HG03432 (cell line): ENCODE measurements around the gene LSAMP.
A peak's percentile ranks its signal among the peaks of the same experiment; 100 is the strongest.

Experiments used
- ATAC-seq: cut with Tn5 transposase; IDR thresholded peaks from one replicate; pipeline ENCODE4 v1.9.1; 2021; ENCODE audit warnings: mild to moderate bottlenecking, moderate library complexity; ENCODE audit not compliant: unreplicated experiment

The LSAMP gene

GRCh38 chr3:116367761-116368395 is 77.4 kb downstream of the LSAMP start:
- no peak for ATAC-seq

- no peak for ATAC-seq
These were observed 89.2 kb downstream of the LSAMP start for GRCh38 chr3:116356056-116356455.

GRCh38 chr3:116354382-116354781 is 90.9 kb downstream of the LSAMP start:
- no peak for ATAC-seq

GRCh38 chr3:116350119-116350733 is 95.1 kb downstream of the LSAMP start:
- no peak for ATAC-seq

- no peak for ATAC-seq
These were observed 97.1 kb downstream of the LSAMP start for GRCh38 chr3:116348216-116348615.

- ATAC-seq = peak; percentile 34
These were observed 102.8 kb downstream of the LSAMP start for GRCh38 chr3:116342499-116342898.

GRCh38 chr3:116341899-116342298 is 103.4 kb downstream of the LSAMP start:
- peak; percentile 43 for ATAC-seq

GRCh38 chr3:116341381-116341780 is 103.9 kb downstream of the LSAMP start:
- no peak for ATAC-seq

- ATAC-seq = no peak
These were observed 104.5 kb downstream of the LSAMP start for GRCh38 chr3:116340680-116341216.

- no peak for ATAC-seq
These were observed 105.8 kb downstream of the LSAMP start for GRCh38 chr3:116339441-116340028.

- ATAC-seq = no peak
These were observed 106.6 kb downstream of the LSAMP start for GRCh38 chr3:116338713-116339112.

- no peak for ATAC-seq
These were observed 108.1 kb downstream of the LSAMP start for GRCh38 chr3:116337229-116337628.

- no peak for ATAC-seq
These were observed 113.9 kb downstream of the LSAMP start for GRCh38 chr3:116331380-116331779.

GRCh38 chr3:116322750-116323375 is 122.4 kb downstream of the LSAMP start:
- ATAC-seq = no peak

- no peak for ATAC-seq
These were observed 126.9 kb downstream of the LSAMP start for GRCh38 chr3:116318370-116318769.

- no peak for ATAC-seq
These were observed 128.5 kb downstream of the LSAMP start for GRCh38 chr3:116316771-116317170.

GRCh38 chr3:116314476-116314875 is 130.8 kb downstream of the LSAMP start:
- ATAC-seq = no peak

- ATAC-seq = no peak
These were observed 138.6 kb downstream of the LSAMP start for GRCh38 chr3:116306720-116307119.

- no peak for ATAC-seq
These were observed 139.1 kb downstream of the LSAMP start for GRCh38 chr3:116306149-116306548.

- no peak for ATAC-seq
These were observed 143.1 kb downstream of the LSAMP start for GRCh38 chr3:116302087-116302747.

- ATAC-seq = no peak
These were observed 143.9 kb downstream of the LSAMP start for GRCh38 chr3:116301422-116301821.
